ENCODE measurements around the gene BACH2. TPM values are rescaled to one million over a fixed set of nuclear protein-coding genes. Genes with fewer than 3 reads are reported as not detected.

BACH2 gene
- total and polyA plus RNA-seq, 2 experiments from 2014 or later: 1.6 to 5.7 TPM

DNA sequence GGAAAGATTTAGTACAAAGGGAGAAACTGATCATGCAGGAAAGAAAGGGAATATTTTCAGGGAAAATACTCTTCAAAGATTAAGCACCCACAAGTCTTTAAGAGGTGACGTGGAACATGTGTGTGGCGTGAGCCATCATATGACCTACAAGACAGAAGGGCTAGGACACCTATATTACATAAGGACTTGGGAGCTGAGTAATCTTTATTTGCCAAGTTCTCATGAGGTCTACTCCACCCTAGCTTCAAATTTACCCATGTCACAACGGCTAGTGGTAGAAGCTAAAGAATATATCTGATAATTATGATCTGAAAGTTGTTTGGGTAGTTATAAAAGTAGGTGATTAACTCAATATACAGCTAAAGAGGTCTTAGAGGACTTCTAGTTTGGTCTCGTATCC lies 234.6 kb downstream of the BACH2 start:
- Mint-ChIP-seq H3K27ac (no peak overlapping the region), H3K9me3 (peaks cover 13% of the 10 kb centered on the region; the same call in 2 of the 3 replicates), H3K27me3 (ENCODE audit: insufficient read depth, low read depth, poor library complexity) (no peaks in the 10 kb centered on the region), H3K36me3 (ENCODE audit: low read depth) (no peaks in the 10 kb centered on the region; the same call in 2 of the 3 replicates), H3K4me1 (peaks cover 2% of the 10 kb centered on the region; the same call in 1 of the 3 replicates), H3K4me3 (no peak overlapping the region)
- no peaks in the 10 kb centered on the region for H3K36me3 ChIP-seq (ENCODE audit: insufficient read depth)
- no peaks in the 10 kb centered on the region for H3K9me2 ChIP-seq (ENCODE audit: insufficient read depth)
- no peaks in the 10 kb centered on the region for H3F3A ChIP-seq (replicated peaks; ENCODE audit: low read depth)
- no peaks in the 10 kb centered on the region for H4K20me1 ChIP-seq (replicated peaks; ENCODE audit: insufficient read depth)
- H3K4me2 ChIP-seq: no peak overlapping the region
- DNase-seq (ENCODE audit: low spot score) (no peak), ATAC-seq (no peak)
- no peak overlapping the region for H3K4me3 ChIP-seq
- H3K79me2 ChIP-seq (replicated peaks; ENCODE audit: insufficient read depth): no peaks in the 10 kb centered on the region
- no peak overlapping the region for H2AFZ ChIP-seq
- no peaks in the 10 kb centered on the region for H3K27me3 ChIP-seq (ENCODE audit: insufficient read depth)
- no peak for TF ChIP-seq JUNB (IDR thresholded peaks at IDR 0.05; ENCODE audit: unreplicated experiment)
- no peak for TF ChIP-seq ZNF114 (CRISPR knock-in tag; IDR thresholded peaks at IDR 0.05)
- no peak for TF ChIP-seq CREB1 (CRISPR knock-in tag; IDR thresholded peaks at IDR 0.05; ENCODE audit: low read depth)
- TF ChIP-seq, protein P1, sequence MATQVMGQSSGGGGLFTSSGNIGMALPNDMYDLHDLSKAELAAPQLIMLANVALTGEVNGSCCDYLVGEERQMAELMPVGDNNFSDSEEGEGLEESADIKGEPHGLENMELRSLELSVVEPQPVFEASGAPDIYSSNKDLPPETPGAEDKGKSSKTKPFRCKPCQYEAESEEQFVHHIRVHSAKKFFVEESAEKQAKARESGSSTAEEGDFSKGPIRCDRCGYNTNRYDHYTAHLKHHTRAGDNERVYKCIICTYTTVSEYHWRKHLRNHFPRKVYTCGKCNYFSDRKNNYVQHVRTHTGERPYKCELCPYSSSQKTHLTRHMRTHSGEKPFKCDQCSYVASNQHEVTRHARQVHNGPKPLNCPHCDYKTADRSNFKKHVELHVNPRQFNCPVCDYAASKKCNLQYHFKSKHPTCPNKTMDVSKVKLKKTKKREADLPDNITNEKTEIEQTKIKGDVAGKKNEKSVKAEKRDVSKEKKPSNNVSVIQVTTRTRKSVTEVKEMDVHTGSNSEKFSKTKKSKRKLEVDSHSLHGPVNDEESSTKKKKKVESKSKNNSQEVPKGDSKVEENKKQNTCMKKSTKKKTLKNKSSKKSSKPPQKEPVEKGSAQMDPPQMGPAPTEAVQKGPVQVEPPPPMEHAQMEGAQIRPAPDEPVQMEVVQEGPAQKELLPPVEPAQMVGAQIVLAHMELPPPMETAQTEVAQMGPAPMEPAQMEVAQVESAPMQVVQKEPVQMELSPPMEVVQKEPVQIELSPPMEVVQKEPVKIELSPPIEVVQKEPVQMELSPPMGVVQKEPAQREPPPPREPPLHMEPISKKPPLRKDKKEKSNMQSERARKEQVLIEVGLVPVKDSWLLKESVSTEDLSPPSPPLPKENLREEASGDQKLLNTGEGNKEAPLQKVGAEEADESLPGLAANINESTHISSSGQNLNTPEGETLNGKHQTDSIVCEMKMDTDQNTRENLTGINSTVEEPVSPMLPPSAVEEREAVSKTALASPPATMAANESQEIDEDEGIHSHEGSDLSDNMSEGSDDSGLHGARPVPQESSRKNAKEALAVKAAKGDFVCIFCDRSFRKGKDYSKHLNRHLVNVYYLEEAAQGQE (IDR thresholded peaks at IDR 0.05; ENCODE audit: unreplicated experiment): no peak
- TF ChIP-seq, protein P2, sequence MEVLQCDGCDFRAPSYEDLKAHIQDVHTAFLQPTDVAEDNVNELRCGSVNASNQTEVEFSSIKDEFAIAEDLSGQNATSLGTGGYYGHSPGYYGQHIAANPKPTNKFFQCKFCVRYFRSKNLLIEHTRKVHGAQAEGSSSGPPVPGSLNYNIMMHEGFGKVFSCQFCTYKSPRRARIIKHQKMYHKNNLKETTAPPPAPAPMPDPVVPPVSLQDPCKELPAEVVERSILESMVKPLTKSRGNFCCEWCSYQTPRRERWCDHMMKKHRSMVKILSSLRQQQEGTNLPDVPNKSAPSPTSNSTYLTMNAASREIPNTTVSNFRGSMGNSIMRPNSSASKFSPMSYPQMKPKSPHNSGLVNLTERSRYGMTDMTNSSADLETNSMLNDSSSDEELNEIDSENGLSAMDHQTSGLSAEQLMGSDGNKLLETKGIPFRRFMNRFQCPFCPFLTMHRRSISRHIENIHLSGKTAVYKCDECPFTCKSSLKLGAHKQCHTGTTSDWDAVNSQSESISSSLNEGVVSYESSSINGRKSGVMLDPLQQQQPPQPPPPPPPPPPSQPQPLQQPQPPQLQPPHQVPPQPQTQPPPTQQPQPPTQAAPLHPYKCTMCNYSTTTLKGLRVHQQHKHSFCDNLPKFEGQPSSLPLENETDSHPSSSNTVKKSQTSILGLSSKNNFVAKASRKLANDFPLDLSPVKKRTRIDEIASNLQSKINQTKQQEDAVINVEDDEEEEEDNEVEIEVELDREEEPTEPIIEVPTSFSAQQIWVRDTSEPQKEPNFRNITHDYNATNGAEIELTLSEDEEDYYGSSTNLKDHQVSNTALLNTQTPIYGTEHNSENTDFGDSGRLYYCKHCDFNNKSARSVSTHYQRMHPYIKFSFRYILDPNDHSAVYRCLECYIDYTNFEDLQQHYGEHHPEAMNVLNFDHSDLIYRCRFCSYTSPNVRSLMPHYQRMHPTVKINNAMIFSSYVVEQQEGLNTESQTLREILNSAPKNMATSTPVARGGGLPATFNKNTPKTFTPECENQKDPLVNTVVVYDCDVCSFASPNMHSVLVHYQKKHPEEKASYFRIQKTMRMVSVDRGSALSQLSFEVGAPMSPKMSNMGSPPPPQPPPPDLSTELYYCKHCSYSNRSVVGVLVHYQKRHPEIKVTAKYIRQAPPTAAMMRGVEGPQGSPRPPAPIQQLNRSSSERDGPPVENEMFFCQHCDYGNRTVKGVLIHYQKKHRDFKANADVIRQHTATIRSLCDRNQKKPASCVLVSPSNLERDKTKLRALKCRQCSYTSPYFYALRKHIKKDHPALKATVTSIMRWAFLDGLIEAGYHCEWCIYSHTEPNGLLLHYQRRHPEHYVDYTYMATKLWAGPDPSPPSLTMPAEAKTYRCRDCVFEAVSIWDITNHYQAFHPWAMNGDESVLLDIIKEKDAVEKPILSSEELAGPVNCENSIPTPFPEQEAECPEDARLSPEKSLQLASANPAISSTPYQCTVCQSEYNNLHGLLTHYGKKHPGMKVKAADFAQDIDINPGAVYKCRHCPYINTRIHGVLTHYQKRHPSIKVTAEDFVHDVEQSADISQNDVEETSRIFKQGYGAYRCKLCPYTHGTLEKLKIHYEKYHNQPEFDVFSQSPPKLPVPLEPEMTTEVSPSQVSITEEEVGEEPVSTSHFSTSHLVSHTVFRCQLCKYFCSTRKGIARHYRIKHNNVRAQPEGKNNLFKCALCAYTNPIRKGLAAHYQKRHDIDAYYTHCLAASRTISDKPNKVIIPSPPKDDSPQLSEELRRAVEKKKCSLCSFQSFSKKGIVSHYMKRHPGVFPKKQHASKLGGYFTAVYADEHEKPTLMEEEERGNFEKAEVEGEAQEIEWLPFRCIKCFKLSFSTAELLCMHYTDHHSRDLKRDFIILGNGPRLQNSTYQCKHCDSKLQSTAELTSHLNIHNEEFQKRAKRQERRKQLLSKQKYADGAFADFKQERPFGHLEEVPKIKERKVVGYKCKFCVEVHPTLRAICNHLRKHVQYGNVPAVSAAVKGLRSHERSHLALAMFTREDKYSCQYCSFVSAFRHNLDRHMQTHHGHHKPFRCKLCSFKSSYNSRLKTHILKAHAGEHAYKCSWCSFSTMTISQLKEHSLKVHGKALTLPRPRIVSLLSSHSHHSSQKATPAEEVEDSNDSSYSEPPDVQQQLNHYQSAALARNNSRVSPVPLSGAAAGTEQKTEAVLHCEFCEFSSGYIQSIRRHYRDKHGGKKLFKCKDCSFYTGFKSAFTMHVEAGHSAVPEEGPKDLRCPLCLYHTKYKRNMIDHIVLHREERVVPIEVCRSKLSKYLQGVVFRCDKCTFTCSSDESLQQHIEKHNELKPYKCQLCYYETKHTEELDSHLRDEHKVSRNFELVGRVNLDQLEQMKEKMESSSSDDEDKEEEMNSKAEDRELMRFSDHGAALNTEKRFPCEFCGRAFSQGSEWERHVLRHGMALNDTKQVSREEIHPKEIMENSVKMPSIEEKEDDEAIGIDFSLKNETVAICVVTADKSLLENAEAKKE (CRISPR knock-in tag; IDR thresholded peaks at IDR 0.05): no peak
- TF ChIP-seq ZNF331 (CRISPR knock-in tag; IDR thresholded peaks at IDR 0.05; ENCODE audit: low read depth): no peak
- no peak for TF ChIP-seq EZH2 (IDR thresholded peaks at IDR 0.05; ENCODE audit: low read depth, unreplicated experiment)
- TF ChIP-seq EZH2phosphoT487 (IDR thresholded peaks at IDR 0.05; ENCODE audit: unreplicated experiment): no peak
- TF ChIP-seq STAT1 (IDR thresholded peaks at IDR 0.05; ENCODE audit: unreplicated experiment): no peak
- TF ChIP-seq, protein P3, sequence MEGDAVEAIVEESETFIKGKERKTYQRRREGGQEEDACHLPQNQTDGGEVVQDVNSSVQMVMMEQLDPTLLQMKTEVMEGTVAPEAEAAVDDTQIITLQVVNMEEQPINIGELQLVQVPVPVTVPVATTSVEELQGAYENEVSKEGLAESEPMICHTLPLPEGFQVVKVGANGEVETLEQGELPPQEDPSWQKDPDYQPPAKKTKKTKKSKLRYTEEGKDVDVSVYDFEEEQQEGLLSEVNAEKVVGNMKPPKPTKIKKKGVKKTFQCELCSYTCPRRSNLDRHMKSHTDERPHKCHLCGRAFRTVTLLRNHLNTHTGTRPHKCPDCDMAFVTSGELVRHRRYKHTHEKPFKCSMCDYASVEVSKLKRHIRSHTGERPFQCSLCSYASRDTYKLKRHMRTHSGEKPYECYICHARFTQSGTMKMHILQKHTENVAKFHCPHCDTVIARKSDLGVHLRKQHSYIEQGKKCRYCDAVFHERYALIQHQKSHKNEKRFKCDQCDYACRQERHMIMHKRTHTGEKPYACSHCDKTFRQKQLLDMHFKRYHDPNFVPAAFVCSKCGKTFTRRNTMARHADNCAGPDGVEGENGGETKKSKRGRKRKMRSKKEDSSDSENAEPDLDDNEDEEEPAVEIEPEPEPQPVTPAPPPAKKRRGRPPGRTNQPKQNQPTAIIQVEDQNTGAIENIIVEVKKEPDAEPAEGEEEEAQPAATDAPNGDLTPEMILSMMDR (conservative IDR thresholded peaks at IDR 0.05; ENCODE audit: low read depth in 2 of 2): no peak
- TF ChIP-seq NANOG (IDR thresholded peaks at IDR 0.05; ENCODE audit: borderline replicate concordance): no peak
- TF ChIP-seq, protein P4, sequence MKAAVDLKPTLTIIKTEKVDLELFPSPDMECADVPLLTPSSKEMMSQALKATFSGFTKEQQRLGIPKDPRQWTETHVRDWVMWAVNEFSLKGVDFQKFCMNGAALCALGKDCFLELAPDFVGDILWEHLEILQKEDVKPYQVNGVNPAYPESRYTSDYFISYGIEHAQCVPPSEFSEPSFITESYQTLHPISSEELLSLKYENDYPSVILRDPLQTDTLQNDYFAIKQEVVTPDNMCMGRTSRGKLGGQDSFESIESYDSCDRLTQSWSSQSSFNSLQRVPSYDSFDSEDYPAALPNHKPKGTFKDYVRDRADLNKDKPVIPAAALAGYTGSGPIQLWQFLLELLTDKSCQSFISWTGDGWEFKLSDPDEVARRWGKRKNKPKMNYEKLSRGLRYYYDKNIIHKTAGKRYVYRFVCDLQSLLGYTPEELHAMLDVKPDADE (IDR thresholded peaks at IDR 0.05): no peak
- no peak for TF ChIP-seq POLR2AphosphoS5 (IDR thresholded peaks at IDR 0.05; ENCODE audit: low read depth)
- no peaks in the 10 kb centered on the region for H3K4me1 ChIP-seq (ENCODE audit: insufficient read depth)
- no peak overlapping the region for H3K27ac ChIP-seq (ENCODE audit: low read depth)

All from GM23338 (cell line).